Keratinocyte (primary cell): ENCODE data around the gene EIF4E2. TPM values are rescaled to one million over a fixed set of nuclear protein-coding genes. Genes with fewer than 3 reads are reported as not detected.

Source experiments
- DNase-seq: peaks from one replicate; pipeline ENCODE4 v3.0.0-alpha.2; 2011; ENCODE audit warnings: low read depth, missing footprints, low spot score
- FAIRE-seq: peaks from 2 replicates; lab custom pipeline; 2011; peaks lifted over from hg19 to GRCh38; lab: Jason Lieb, UNC
- H2AFZ ChIP-seq: 2 replicates; pipeline ENCODE4 v1.6.0; 2012; ENCODE audit warnings: low read length, control low read depth, inconsistent platforms; ENCODE audit not compliant: control insufficient read depth
- H3K27ac ChIP-seq: 2 replicates; pipeline ENCODE4 v1.5.1; 2011; ENCODE audit warnings: low read length; ENCODE audit not compliant: control insufficient read depth, insufficient read depth
- H3K27me3 ChIP-seq: 3 replicates; pipeline ENCODE4 v1.6.0; 2011; ENCODE audit warnings: low read length; ENCODE audit not compliant: control insufficient read depth, insufficient read depth; ENCODE audit errors: extremely low read depth
- H3K36me3 ChIP-seq, 2 experiments: 2 replicates in 1 of 2; 3 replicates in 1 of 2; pipeline ENCODE4 v1.5.1; 2011; ENCODE audit warnings: low read length in 2 of 2, mild to moderate bottlenecking in 1 of 2; ENCODE audit not compliant: control insufficient read depth in 2 of 2, insufficient read depth in 2 of 2; ENCODE audit errors: extremely low read depth in 1 of 2
- H3K4me1 ChIP-seq: 3 replicates; pipeline ENCODE4 v1.5.1; 2011; ENCODE audit warnings: low read length; ENCODE audit not compliant: control insufficient read depth, insufficient read depth; ENCODE audit errors: extremely low read depth
- H3K4me2 ChIP-seq: 3 replicates; pipeline ENCODE4 v1.6.0; 2011; ENCODE audit warnings: low read depth, low read length; ENCODE audit not compliant: control insufficient read depth, insufficient read depth; ENCODE audit errors: extremely low read depth
- H3K4me3 ChIP-seq, 3 experiments: fragments of 200-600 bp in 1 of 3; sonication (generic) in 1 of 3; 2 replicates in 2 of 3; 3 replicates in 1 of 3; pipeline ENCODE4 v1.5.1; 2011 to 2016; ENCODE audit warnings: low read length in 3 of 3, mild to moderate bottlenecking in 3 of 3, control low read depth in 2 of 3, inconsistent platforms in 1 of 3, low read depth in 1 of 3, mixed read lengths in 1 of 3, mixed run types in 1 of 3, moderate library complexity in 1 of 3; ENCODE audit not compliant: control insufficient read depth in 2 of 3, insufficient read depth in 2 of 3; ENCODE audit errors: extremely low read depth in 1 of 3
- H3K79me2 ChIP-seq: 2 replicates; pipeline ENCODE4 v1.6.0; 2012; ENCODE audit warnings: low read length; ENCODE audit not compliant: control insufficient read depth, insufficient read depth
- H3K9ac ChIP-seq: 3 replicates; pipeline ENCODE4 v1.6.0; 2011; ENCODE audit warnings: low read length; ENCODE audit not compliant: control insufficient read depth, insufficient read depth; ENCODE audit errors: extremely low read depth
- H3K9me1 ChIP-seq: 3 replicates; pipeline ENCODE4 v1.6.0; 2011; ENCODE audit warnings: low read length; ENCODE audit not compliant: control insufficient read depth, insufficient read depth; ENCODE audit errors: extremely low read depth
- H3K9me3 ChIP-seq: 2 replicates; pipeline ENCODE4 v1.5.1; 2012; ENCODE audit warnings: low read depth, low read length; ENCODE audit not compliant: control insufficient read depth
- H4K20me1 ChIP-seq: 3 replicates; pipeline ENCODE4 v1.6.0; 2011; ENCODE audit warnings: low read length; ENCODE audit not compliant: control insufficient read depth, insufficient read depth; ENCODE audit errors: extremely low read depth
- CTCF ChIP-seq, 3 experiments: IDR thresholded peaks in 1 of 3; conservative IDR thresholded peaks in 1 of 3; optimal IDR thresholded peaks in 1 of 3; 2 replicates in 2 of 3; 3 replicates in 1 of 3; pipeline versions ENCODE3 to v1.5.1; 2011; ENCODE audit warnings: low read length in 3 of 3, mild to moderate bottlenecking in 3 of 3, moderate library complexity in 2 of 3, control low read depth in 1 of 3, inconsistent platforms in 1 of 3; ENCODE audit not compliant: insufficient read depth in 2 of 3; ENCODE audit errors: extremely low read depth in 1 of 3
- EZH2 ChIP-seq: IDR thresholded peaks from one replicate; pipeline ENCODE4 v1.6.1; 2012; ENCODE audit warnings: inconsistent platforms, mild to moderate bottlenecking, low read length, moderate library complexity
- dilution Hi-C: fragments of 300-500 bp; cut with MboI; formaldehyde crosslinking; loops from one replicate; pipeline ENCODE4 v1.7.0; 2020; ENCODE audit warnings: low sequenced_read_pairs; ENCODE audit not compliant: extremely low pct_ligation_motif_present
- polyA plus RNA-seq, 5 experiments: library from polyadenylated mRNA; depleted of rRNA in 3 of 5; stranded (reverse) in 3 of 5; stranded (forward) in 1 of 5; unstranded in 1 of 5; fragments of >200 nt; gene quantifications; 1 replicate in 1 of 5; 2 replicates in 3 of 5; 3 replicates in 1 of 5; pipeline versions ENCODE4 v1.2.1 to v1.2.3, GENCODE V29; 2011 to 2012; ENCODE audit warnings: missing spikeins in 2 of 5, low read depth in 1 of 5, low replicate concordance in 1 of 5

The EIF4E2 gene
- polyA plus RNA-seq, 1 donor (not counting 4 experiments of a cell fraction or from before 2014, with no cell fraction given), result 79.2 TPM

GRCh38 chr2:232610081-232610480 is 59.6 kb downstream of the EIF4E2 start:
- H3K4me1 ChIP-seq, result peaks cover 10% of the 10 kb centered on the region
- no peaks in the 10 kb centered on the region for H3K9me1 ChIP-seq
- TF ChIP-seq CTCF (optimal IDR thresholded peaks at IDR 0.05 in 1 of 3, IDR thresholded peaks at IDR 0.05 in 1 of 3, conservative IDR thresholded peaks at IDR 0.05 in 1 of 3; ENCODE audit: extremely low read depth in 1 of 3, insufficient read depth in 2 of 3, low read length in 3 of 3) (no peak), EZH2 (no peak)
- no peak overlapping the region for H3K4me3 ChIP-seq
- no peak overlapping the region for H3K4me2 ChIP-seq
- H3K9me3 ChIP-seq, result no peaks in the 10 kb centered on the region
- no peaks in the 10 kb centered on the region for H3K27me3 ChIP-seq
- H3K79me2 ChIP-seq, result no peaks in the 10 kb centered on the region
- H2AFZ ChIP-seq, result no peak overlapping the region
- H3K9ac ChIP-seq, result no peak overlapping the region
- DNase-seq (no peak), FAIRE-seq (no peak)
- H4K20me1 ChIP-seq, result no peaks in the 10 kb centered on the region
- dilution Hi-C loops, result no loop called here
- H3K36me3 ChIP-seq, result no peaks in the 10 kb centered on the region
- no peak overlapping the region for H3K27ac ChIP-seq

- Histone ChIP-seq H3K9me1 (no peaks in the 10 kb centered on the region), H2AFZ (no peak overlapping the region), H3K4me1 (peaks cover 10% of the 10 kb centered on the region), H3K4me3 (no peak overlapping the region), H4K20me1 (no peaks in the 10 kb centered on the region), H3K9ac (no peak overlapping the region), H3K4me2 (no peak overlapping the region), H3K9me3 (no peaks in the 10 kb centered on the region), H3K27ac (no peak overlapping the region), H3K27me3 (no peaks in the 10 kb centered on the region), H3K36me3 (no peaks in the 10 kb centered on the region), H3K79me2 (no peaks in the 10 kb centered on the region)
- FAIRE-seq, result no peak
- dilution Hi-C loops, result no loop called here
- TF ChIP-seq EZH2, result no peak
- no peak for TF ChIP-seq CTCF (optimal IDR thresholded peaks at IDR 0.05 in 1 of 3, IDR thresholded peaks at IDR 0.05 in 1 of 3, conservative IDR thresholded peaks at IDR 0.05 in 1 of 3; ENCODE audit: extremely low read depth in 1 of 3, insufficient read depth in 2 of 3, low read length in 3 of 3)
- no peak for DNase-seq
These were observed 60.6 kb downstream of the EIF4E2 start for GRCh38 chr2:232611061-232611460.
